PC-3 (cell line): ENCODE measurements around the gene NNMT.

Experiments used
- CTCF ChIP-seq: fragments of 300-600 bp; sonication (generic); conservative IDR thresholded peaks from 2 replicates; pipeline ENCODE4 v1.5.1; 2017; ENCODE audit warnings: antibody characterized with exemption, low read depth, mild to moderate bottlenecking, low read length
- EZH2phosphoT487 ChIP-seq: fragments of 300-600 bp; sonication (generic); IDR thresholded peaks from 2 replicates; pipeline ENCODE4 v1.6.1; 2018; ENCODE audit warnings: mild to moderate bottlenecking, antibody characterized with exemption, low read length, borderline replicate concordance

GRCh38 chr11:114291381-114291780, 4.8 kb upstream of the NNMT start:
- TF ChIP-seq EZH2phosphoT487 (no peak), CTCF (no peak)
